IPS-20b (cell line): ENCODE results near the gene PRR15L.
"Not testable (repeated sequence)": the region's sequence is repeated elsewhere in the genome, so short reads cannot be mapped to it uniquely, and the experiment has no call there.

Experiments used
- H3K27ac ChIP-seq: one replicate; pipeline ENCODE4 v1.5.1; 2013; ENCODE audit warnings: low read length
- H3K27me3 ChIP-seq: 2 replicates; pipeline ENCODE4 v1.6.1; 2013; ENCODE audit warnings: mild to moderate bottlenecking, low read length, inconsistent platforms; ENCODE audit not compliant: insufficient read depth
- H3K36me3 ChIP-seq: 2 replicates; pipeline ENCODE4 v1.6.1; 2013; ENCODE audit warnings: low read depth, mild to moderate bottlenecking, inconsistent platforms, low read length, moderate library complexity; ENCODE audit not compliant: insufficient read depth
- H3K4me1 ChIP-seq: 2 replicates; pipeline ENCODE4 v1.6.1; 2013; ENCODE audit warnings: mild to moderate bottlenecking, control low read depth, inconsistent platforms, low read length, moderate library complexity; ENCODE audit not compliant: insufficient read depth
- H3K4me3 ChIP-seq: 2 replicates; pipeline ENCODE4 v1.5.1; 2013; ENCODE audit warnings: mild to moderate bottlenecking, low read length, inconsistent platforms
- H3K9ac ChIP-seq: 2 replicates; pipeline ENCODE4 v1.6.1; 2013; ENCODE audit warnings: low read depth, mild to moderate bottlenecking, inconsistent platforms, low read length, moderate library complexity
- H3K9me3 ChIP-seq: 2 replicates; pipeline ENCODE4 v1.6.1; 2013; ENCODE audit warnings: mild to moderate bottlenecking, low read depth, low read length, inconsistent platforms; ENCODE audit not compliant: insufficient read depth

PRR15L gene

GRCh38 chr17:47997586-47997985, 39.9 kb upstream of the PRR15L start:
- Histone ChIP-seq H3K27ac (no peak overlapping the region), H3K9me3 (no peaks in the 10 kb centered on the region), H3K4me1 (peaks cover 19% of the 10 kb centered on the region; the same call in 1 of the 2 replicates), H3K27me3 (no peaks in the 10 kb centered on the region), H3K9ac (no peak overlapping the region), H3K4me3 (no peak overlapping the region), H3K36me3 (no peaks in the 10 kb centered on the region)

GRCh38 chr17:47996201-47996600, 38.5 kb upstream of the PRR15L start:
- no peaks in the 10 kb centered on the region for H3K9me3 ChIP-seq
- H3K27ac ChIP-seq = no peak overlapping the region
- H3K4me1 ChIP-seq = peaks cover 18% of the 10 kb centered on the region; the same call in 1 of the 2 replicates
- H3K4me3 ChIP-seq = no peak overlapping the region
- H3K36me3 ChIP-seq = no peaks in the 10 kb centered on the region
- no peak overlapping the region for H3K9ac ChIP-seq
- no peaks in the 10 kb centered on the region for H3K27me3 ChIP-seq

GRCh38 chr17:47995241-47995935, 37.7 kb upstream of the PRR15L start:
- no peaks in the 10 kb centered on the region for H3K27me3 ChIP-seq
- H3K36me3 ChIP-seq = no peaks in the 10 kb centered on the region
- H3K9me3 ChIP-seq = no peaks in the 10 kb centered on the region
- H3K9ac ChIP-seq = no peak overlapping the region
- H3K4me1 ChIP-seq = peaks cover 24% of the 10 kb centered on the region; the same call in 1 of the 2 replicates
- no peak overlapping the region for H3K4me3 ChIP-seq
- no peak overlapping the region for H3K27ac ChIP-seq

- Histone ChIP-seq H3K9ac (no peak overlapping the region), H3K36me3 (no peaks in the 10 kb centered on the region), H3K4me3 (no peak overlapping the region), H3K27me3 (no peaks in the 10 kb centered on the region), H3K27ac (no peak overlapping the region), H3K9me3 (no peaks in the 10 kb centered on the region), H3K4me1 (peaks cover 24% of the 10 kb centered on the region; the same call in 1 of the 2 replicates)
Observed at GRCh38 chr17:47994724-47995123, 37.0 kb upstream of the PRR15L start.

GRCh38 chr17:47993964-47994363, 36.3 kb upstream of the PRR15L start:
- Histone ChIP-seq H3K4me1 (peaks cover 24% of the 10 kb centered on the region; the same call in 1 of the 2 replicates), H3K4me3 (no peak overlapping the region), H3K9ac (no peak overlapping the region), H3K27me3 (no peaks in the 10 kb centered on the region), H3K27ac (no peak overlapping the region), H3K36me3 (no peaks in the 10 kb centered on the region), H3K9me3 (no peaks in the 10 kb centered on the region)

GRCh38 chr17:47993031-47993564, 35.4 kb upstream of the PRR15L start:
- no peaks in the 10 kb centered on the region for H3K36me3 ChIP-seq
- no peak overlapping the region for H3K27ac ChIP-seq

GRCh38 chr17:47992216-47992615, 34.5 kb upstream of the PRR15L start:
- H3K4me1 ChIP-seq = peaks cover 30% of the 10 kb centered on the region; the same call in 1 of the 2 replicates
- H3K36me3 ChIP-seq = no peaks in the 10 kb centered on the region
- H3K27ac ChIP-seq = peak overlapping the region; percentile 17
- no peak overlapping the region for H3K9ac ChIP-seq
- H3K9me3 ChIP-seq = no peaks in the 10 kb centered on the region
- no peaks in the 10 kb centered on the region for H3K27me3 ChIP-seq
- no peak overlapping the region for H3K4me3 ChIP-seq

More at GRCh38 chr17:47993031-47993564, 35.4 kb upstream of the PRR15L start:
- Histone ChIP-seq H3K9me3 (no peaks in the 10 kb centered on the region), H3K9ac (no peak overlapping the region), H3K27me3 (no peaks in the 10 kb centered on the region), H3K4me1 (peaks cover 24% of the 10 kb centered on the region; the same call in 1 of the 2 replicates), H3K4me3 (no peak overlapping the region)

- no peaks in the 10 kb centered on the region for H3K27me3 ChIP-seq
- peak overlapping the region; percentile 34; the same call in 1 of the 2 replicates for H3K4me3 ChIP-seq
- no peaks in the 10 kb centered on the region for H3K36me3 ChIP-seq
- H3K4me1 ChIP-seq = peaks cover 36% of the 10 kb centered on the region; the same call in 1 of the 2 replicates
- H3K27ac ChIP-seq = peak overlapping the region; percentile 17
- peak overlapping the region; percentile 46; the same call in 1 of the 2 replicates for H3K9ac ChIP-seq
- H3K9me3 ChIP-seq = no peaks in the 10 kb centered on the region
Observed at GRCh38 chr17:47990962-47991731, 33.5 kb upstream of the PRR15L start.

GRCh38 chr17:47989700-47990099, 32.0 kb upstream of the PRR15L start:
- no peaks in the 10 kb centered on the region for H3K27me3 ChIP-seq
- H3K9me3 ChIP-seq = no peaks in the 10 kb centered on the region

GRCh38 chr17:47989159-47989558, 31.5 kb upstream of the PRR15L start:
- Histone ChIP-seq H3K9ac (no peak overlapping the region), H3K27ac (no peak overlapping the region), H3K27me3 (no peaks in the 10 kb centered on the region), H3K9me3 (no peaks in the 10 kb centered on the region), H3K36me3 (peaks cover 4% of the 10 kb centered on the region; the same call in 1 of the 2 replicates), H3K4me3 (no peak overlapping the region), H3K4me1 (peaks cover 22% of the 10 kb centered on the region; the same call in 1 of the 2 replicates)

More at GRCh38 chr17:47989700-47990099, 32.0 kb upstream of the PRR15L start:
- Histone ChIP-seq H3K4me3 (no peak overlapping the region), H3K27ac (no peak overlapping the region), H3K9ac (no peak overlapping the region), H3K4me1 (peaks cover 24% of the 10 kb centered on the region; the same call in 1 of the 2 replicates), H3K36me3 (no peaks in the 10 kb centered on the region)

GRCh38 chr17:47988445-47988844, 30.8 kb upstream of the PRR15L start:
- H3K4me3 ChIP-seq, H3K27ac ChIP-seq, H3K9ac ChIP-seq, H3K27me3 ChIP-seq, H3K9me3 ChIP-seq: not testable (repeated sequence)
- H3K4me1 ChIP-seq = peaks cover 22% of the 10 kb centered on the region; the same call in 1 of the 2 replicates
- H3K36me3 ChIP-seq = peaks cover 10% of the 10 kb centered on the region; the same call in 1 of the 2 replicates
